Measurements from ENCODE around the gene IKBKG.
"Not testable (repeated sequence)": the region's sequence is repeated elsewhere in the genome, so short reads cannot be mapped to it uniquely, and the experiment has no call there.

Gene IKBKG

DNA sequence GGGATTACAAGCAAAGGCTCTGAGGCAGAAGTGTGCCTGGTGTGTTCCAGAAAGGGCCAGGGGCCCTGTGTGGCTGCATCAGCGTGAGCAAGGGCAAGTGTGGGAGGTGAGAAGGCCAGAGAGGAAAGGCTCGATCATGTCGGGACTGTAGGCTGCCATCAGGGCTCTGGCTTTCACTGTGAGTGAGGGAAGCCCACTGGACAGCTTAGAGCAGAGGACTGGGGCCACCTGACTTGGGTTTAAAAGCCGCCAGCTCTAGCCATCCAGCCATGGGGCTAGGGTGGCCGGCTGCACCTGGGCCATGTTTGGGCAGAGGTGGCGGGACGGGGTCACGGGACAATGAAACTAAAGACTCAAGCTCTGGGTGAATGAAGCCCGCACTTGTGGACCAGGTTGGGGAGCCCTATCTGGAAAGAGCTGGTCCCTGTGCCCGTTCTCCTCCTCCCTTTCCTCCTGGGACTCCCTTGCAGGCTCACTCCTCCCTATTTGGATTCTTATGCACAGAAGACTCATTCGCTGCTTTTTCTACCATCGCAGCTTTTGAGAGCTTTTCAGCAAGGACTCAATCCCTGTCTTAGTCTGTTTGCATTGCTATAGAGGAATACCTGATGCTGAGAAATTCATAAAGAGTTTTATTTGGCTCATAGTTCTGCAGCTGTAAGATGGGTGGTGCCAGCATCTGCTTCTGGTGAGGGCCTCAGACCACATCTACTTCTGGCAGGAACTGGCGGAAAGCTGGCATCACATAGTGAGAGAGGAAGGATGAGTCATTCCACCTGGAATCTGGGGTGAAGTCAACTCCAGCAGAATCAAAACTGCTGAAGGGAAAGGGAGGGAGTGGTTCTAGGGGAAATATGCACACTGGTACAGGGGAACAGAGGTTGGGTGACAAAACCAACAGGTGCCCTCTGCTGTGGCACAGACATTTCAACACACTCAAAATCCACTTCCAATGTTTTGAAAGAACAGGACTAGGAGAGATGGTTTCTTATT lies 56.3 kb downstream of the IKBKG start:
- TF ChIP-seq, protein P1, sequence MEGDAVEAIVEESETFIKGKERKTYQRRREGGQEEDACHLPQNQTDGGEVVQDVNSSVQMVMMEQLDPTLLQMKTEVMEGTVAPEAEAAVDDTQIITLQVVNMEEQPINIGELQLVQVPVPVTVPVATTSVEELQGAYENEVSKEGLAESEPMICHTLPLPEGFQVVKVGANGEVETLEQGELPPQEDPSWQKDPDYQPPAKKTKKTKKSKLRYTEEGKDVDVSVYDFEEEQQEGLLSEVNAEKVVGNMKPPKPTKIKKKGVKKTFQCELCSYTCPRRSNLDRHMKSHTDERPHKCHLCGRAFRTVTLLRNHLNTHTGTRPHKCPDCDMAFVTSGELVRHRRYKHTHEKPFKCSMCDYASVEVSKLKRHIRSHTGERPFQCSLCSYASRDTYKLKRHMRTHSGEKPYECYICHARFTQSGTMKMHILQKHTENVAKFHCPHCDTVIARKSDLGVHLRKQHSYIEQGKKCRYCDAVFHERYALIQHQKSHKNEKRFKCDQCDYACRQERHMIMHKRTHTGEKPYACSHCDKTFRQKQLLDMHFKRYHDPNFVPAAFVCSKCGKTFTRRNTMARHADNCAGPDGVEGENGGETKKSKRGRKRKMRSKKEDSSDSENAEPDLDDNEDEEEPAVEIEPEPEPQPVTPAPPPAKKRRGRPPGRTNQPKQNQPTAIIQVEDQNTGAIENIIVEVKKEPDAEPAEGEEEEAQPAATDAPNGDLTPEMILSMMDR (IDR thresholded peaks at IDR 0.05; ENCODE audit: insufficient read depth, low read length, missing control alignments), result no peak
- DNase-seq (ENCODE audit: low read depth, low spot score), result no peak
- H3K4me3 ChIP-seq (ENCODE audit: low read depth, low read length), result no peak overlapping the region
- ChIA-PET CTCF (interaction anchor here (2.5 kb wide), 1 partner anchor 145 kb away, joined by 9 read pairs; no protein-coding TSS in a partner anchor), POLR2A (no interaction called here)

DNA sequence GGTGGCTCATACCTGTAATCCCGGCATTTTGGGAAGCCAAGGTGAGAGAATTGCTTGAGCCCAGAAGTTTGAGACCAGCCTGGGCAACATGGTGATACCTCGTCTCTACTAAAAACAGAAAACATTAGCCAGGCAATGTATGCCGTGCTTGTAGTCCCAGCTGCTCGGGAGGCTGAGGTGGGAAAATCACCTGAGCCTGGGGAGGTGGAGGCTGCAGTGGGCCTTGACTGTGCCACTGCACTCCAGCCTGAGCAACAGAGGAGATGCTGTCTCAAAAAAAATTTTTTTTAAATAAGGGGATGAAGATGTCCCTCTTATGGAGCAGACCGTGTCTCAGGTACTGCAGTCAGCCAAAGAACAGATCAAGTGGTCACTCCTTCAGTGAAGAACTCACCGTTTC lies 58.1 kb downstream of the IKBKG start:
- DNase-seq (ENCODE audit: low read depth, low spot score), result no peak
- ChIA-PET CTCF (no interaction called here), POLR2A (no interaction called here)
- TF ChIP-seq, protein P1 (IDR thresholded peaks at IDR 0.05; ENCODE audit: insufficient read depth, low read length, missing control alignments), result no peak
- H3K4me3 ChIP-seq (ENCODE audit: low read depth, low read length), result no peak overlapping the region

DNA sequence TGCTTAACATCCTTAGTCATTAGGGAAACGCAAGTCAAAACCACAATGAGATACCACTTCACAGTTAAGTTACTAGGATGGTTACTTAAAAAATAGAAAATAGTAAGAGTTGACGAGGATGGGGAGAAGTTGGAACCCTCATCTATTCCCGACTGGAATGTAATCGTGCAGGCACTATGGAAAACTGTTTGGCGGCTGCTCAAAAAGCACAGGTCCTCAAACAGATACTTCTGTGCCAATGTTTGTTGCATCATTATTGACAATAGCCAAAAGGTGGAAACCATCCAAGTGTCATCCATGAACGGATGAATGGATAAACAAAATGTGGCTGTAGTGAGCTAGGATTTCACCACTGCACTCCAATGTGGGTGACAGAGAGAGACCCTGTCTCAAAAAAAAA lies 60.0 kb downstream of the IKBKG start:
- POLR2A ChIA-PET, result no interaction called here
- CTCF ChIA-PET, result no interaction called here
- TF ChIP-seq, protein P1 (IDR thresholded peaks at IDR 0.05; ENCODE audit: insufficient read depth, low read length, missing control alignments), result no peak
- no peak overlapping the region for H3K4me3 ChIP-seq (ENCODE audit: low read depth, low read length)
- no peak for DNase-seq (ENCODE audit: low read depth, low spot score)

DNA sequence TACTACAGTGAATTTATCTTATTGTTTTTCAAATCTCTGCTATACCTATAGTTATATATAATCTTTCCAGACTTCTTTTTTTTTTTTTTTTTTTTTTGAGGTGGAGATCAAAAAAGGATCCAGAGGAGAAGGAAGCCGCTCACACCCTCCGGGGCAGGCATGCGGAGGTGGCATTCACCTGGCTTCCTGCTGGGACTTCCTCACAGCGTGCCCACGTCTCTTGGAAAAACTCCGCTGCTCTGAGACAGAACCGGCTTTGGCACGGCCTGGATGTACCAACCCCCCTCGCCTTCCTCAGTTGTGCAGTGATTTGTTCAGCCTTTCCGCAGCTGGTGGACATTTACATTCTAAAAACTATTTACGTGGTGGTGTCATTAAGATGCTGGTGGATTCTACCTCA lies 60.6 kb downstream of the IKBKG start:
- H3K4me3 ChIP-seq (ENCODE audit: low read depth, low read length); CTCF ChIA-PET; DNase-seq (ENCODE audit: low read depth, low spot score); POLR2A ChIA-PET: not testable (repeated sequence)

DNA sequence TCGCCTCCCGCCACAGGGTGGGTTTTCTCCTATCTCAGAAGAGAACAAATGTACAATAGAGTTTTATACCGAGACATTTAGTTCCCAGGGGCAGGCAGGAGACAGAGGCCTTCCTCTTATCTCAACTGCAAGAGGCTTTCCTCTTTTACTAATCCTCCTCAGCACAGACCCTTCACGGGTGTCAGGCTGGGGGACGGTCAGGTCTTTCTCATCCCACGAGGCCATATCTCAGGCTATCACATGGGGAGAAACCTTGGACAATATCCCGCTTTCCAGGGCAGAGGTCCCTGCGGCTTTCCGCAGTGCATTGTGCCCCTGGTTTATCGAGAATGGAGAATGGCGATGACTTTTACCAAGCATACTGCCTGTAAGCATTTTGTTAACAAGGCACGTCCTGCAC lies 61.4 kb downstream of the IKBKG start:
- DNase-seq (ENCODE audit: low read depth, low spot score); CTCF ChIA-PET; H3K4me3 ChIP-seq (ENCODE audit: low read depth, low read length); POLR2A ChIA-PET: not testable (repeated sequence)

DNA sequence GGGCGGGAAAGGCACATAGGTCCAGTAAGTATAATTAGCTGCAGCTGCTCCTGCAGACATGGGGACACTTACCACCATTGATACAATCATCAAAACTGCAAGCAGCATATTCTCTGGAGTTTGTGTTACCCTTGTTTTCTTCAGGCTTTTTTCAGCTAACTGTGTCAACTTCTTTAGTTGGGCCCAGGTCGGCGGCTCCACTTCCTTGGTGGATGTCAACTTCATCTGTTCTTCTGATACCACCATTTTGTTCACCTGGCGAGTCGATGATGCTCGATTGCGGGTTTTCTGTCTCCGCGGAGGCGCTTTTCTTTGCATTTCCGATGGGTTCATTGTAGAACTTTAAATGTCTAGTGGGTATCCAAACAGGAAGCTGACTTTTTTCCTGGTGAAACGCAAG lies 63.7 kb downstream of the IKBKG start:
- DNase-seq (ENCODE audit: low read depth, low spot score); POLR2A ChIA-PET; H3K4me3 ChIP-seq (ENCODE audit: low read depth, low read length): not testable (repeated sequence)
- CTCF ChIA-PET, result interaction anchor here (0.9 to 1.8 kb wide), 2 partner anchors 12 to 15 kb away, joined by 3 to 6 read pairs; no protein-coding TSS in a partner anchor

DNA sequence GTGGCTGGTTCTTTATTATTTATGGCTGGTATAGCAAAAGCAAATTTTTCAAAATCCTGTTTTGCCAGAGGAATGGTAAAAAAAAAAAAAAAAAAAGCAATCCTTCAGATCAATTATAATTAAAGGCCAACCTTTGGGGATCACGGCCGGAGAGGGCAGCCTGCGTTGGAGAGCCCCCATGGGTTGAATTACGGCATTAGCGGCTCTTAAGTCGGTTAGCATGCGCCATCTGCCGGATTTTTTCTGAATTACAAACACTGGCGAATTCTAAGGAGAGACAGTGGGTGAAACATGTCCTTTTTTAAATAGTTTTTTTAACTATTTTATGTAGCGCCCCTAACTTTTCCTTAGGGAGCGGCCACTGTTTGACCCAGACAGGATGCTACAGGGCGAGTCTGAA lies 66.2 kb downstream of the IKBKG start:
- POLR2A ChIA-PET; DNase-seq (ENCODE audit: low read depth, low spot score); H3K4me3 ChIP-seq (ENCODE audit: low read depth, low read length); CTCF ChIA-PET: not testable (repeated sequence)

Measured in AG04449 (cell line).